Tibial nerve (tissue), 4 donors: ENCODE measurements around the gene AP3D1. TPM values are rescaled to one million over a fixed set of nuclear protein-coding genes. Genes with fewer than 3 reads are reported as not detected.

Experiments used
- DNase-seq, 2 donors: peaks; one replicate each; pipeline ENCODE4 v3.0.0-alpha.2; 2019; ENCODE audit warnings: low spot score in 2 of 2
- H3K27ac ChIP-seq, 4 donors: fragments of 200-600 bp; sonication (generic) in 3 of 4; one replicate each; pipeline ENCODE4 v1.5.1; 2017 to 2019; ENCODE audit warnings: mild to moderate bottlenecking in 1 of 4
- H3K27me3 ChIP-seq, 2 donors: fragments of 200-600 bp; sonication (generic) in 1 of 2; one replicate each; pipeline versions ENCODE4 v1.5.1 to v1.6.0; 2017 to 2019
- H3K36me3 ChIP-seq, 3 donors: fragments of 200-600 bp; sonication (generic); one replicate each; pipeline ENCODE4 v1.5.1; 2018 to 2019
- H3K4me1 ChIP-seq, 4 donors: fragments of 200-600 bp; sonication (generic) in 3 of 4; one replicate each; pipeline ENCODE4 v1.5.1; 2017 to 2019
- H3K4me3 ChIP-seq, 4 donors: fragments of 200-600 bp; sonication (generic) in 3 of 4; one replicate each; pipeline ENCODE4 v1.5.1; 2017 to 2019; ENCODE audit warnings: mild to moderate bottlenecking in 1 of 4, moderate library complexity in 1 of 4
- H3K9me3 ChIP-seq, 4 donors: fragments of 200-600 bp; sonication (generic) in 3 of 4; one replicate each; pipeline ENCODE4 v1.5.1; 2017 to 2019
- CTCF ChIP-seq, 5 experiments: fragments of 200-600 bp in 3 of 5; fragments of 450-650 bp in 2 of 5; sonication (generic) in 3 of 5; IDR thresholded peaks; one replicate each; pipeline ENCODE4 v1.5.1; 2016 to 2019; ENCODE audit warnings: antibody characterized with exemption in 5 of 5, mild to moderate bottlenecking in 3 of 5, moderate library complexity in 2 of 5
- EP300 ChIP-seq, 2 donors: sonication (generic); formaldehyde crosslinking; IDR thresholded peaks; one replicate each; pipeline ENCODE4 v1.6.1; 2017; ENCODE audit warnings: antibody characterized with exemption in 2 of 2, mild to moderate bottlenecking in 1 of 2
- POLR2A ChIP-seq, 2 donors: fragments of 450-650 bp; IDR thresholded peaks; one replicate each; pipeline ENCODE4 v1.6.1; 2017; ENCODE audit warnings: antibody characterized with exemption in 2 of 2, mild to moderate bottlenecking in 2 of 2, moderate library complexity in 2 of 2
- WGBS, 2 donors: methylation state at CpG; one replicate each; pipeline ENCODE4 v1.1.5; 2018; 5-methylcytosine and 5-hydroxymethylcytosine counted together
- total RNA-seq, 4 donors: library from RNA; depleted of rRNA; stranded (reverse); fragments of >200 nt; gene quantifications; one replicate each; pipeline ENCODE4 v1.1.0, GENCODE V29; 2016

The AP3D1 gene
- total RNA-seq, 4 donors from 2014 or later: 75.2 to 127 (median 83.3) TPM

- H3K4me3 ChIP-seq: no peak overlapping the region
- H3K27ac ChIP-seq: peak overlapping the region in 1 of 4 donors; percentile 85
- TF ChIP-seq POLR2A (IDR thresholded peaks at IDR 0.05): no peak
- no peaks in the 10 kb centered on the region for H3K27me3 ChIP-seq
- H3K36me3 ChIP-seq: peaks cover 0 to 24% (median 0%) of the 10 kb centered on the region in 3 donors
- peaks cover 0 to 88% (median 37%) of the 10 kb centered on the region in 4 donors for H3K4me1 ChIP-seq
- H3K9me3 ChIP-seq: no peaks in the 10 kb centered on the region
- no peak for DNase-seq
- WGBS, 2 donors: 90 to 94% methylated on average over 18 to 21 of the region's 22 CpGs
Observed at GRCh38 chr19:2184422-2184975, 33.1 kb upstream of the AP3D1 start.

GRCh38 chr19:2181633-2181997 is 30.2 kb upstream of the AP3D1 start:
- peaks cover 0 to 22% (median 0%) of the 10 kb centered on the region in 3 donors for H3K36me3 ChIP-seq
- TF ChIP-seq EP300 (IDR thresholded peaks at IDR 0.05) (no peak), CTCF (IDR thresholded peaks at IDR 0.05) (no peak), POLR2A (IDR thresholded peaks at IDR 0.05) (no peak)
- no peaks in the 10 kb centered on the region for H3K27me3 ChIP-seq
- H3K27ac ChIP-seq: peak overlapping the region in 2 of 4 donors; percentile 27 to 34
- H3K4me1 ChIP-seq: peaks cover 0 to 59% (median 22%) of the 10 kb centered on the region in 4 donors
- 38 to 44% methylated on average over 8 to 9 of the region's 9 CpGs for WGBS, 2 donors
- H3K9me3 ChIP-seq: no peaks in the 10 kb centered on the region
- no peak overlapping the region for H3K4me3 ChIP-seq
- no peak for DNase-seq

- DNase-seq: no peak
- 76 to 80% methylated on average over 15 to 20 of the region's 22 CpGs for WGBS, 2 donors
- no peaks in the 10 kb centered on the region for H3K27me3 ChIP-seq
- peaks cover 0 to 56% (median 18%) of the 10 kb centered on the region in 4 donors for H3K4me1 ChIP-seq
- TF ChIP-seq CTCF (IDR thresholded peaks at IDR 0.05): no peak
- no peak for TF ChIP-seq POLR2A (IDR thresholded peaks at IDR 0.05)
- TF ChIP-seq EP300 (IDR thresholded peaks at IDR 0.05): no peak
- H3K9me3 ChIP-seq: no peaks in the 10 kb centered on the region
- no peak overlapping the region for H3K4me3 ChIP-seq
- peak overlapping the region in 2 of 4 donors; percentile 27 to 34 for H3K27ac ChIP-seq
- peaks cover 0 to 27% (median 0%) of the 10 kb centered on the region in 3 donors for H3K36me3 ChIP-seq
Observed at GRCh38 chr19:2180881-2181632, 29.7 kb upstream of the AP3D1 start.

- Histone ChIP-seq H3K27ac (no peak overlapping the region), H3K4me1 (peaks cover 0 to 53% (median 13%) of the 10 kb centered on the region in 4 donors), H3K27me3 (no peaks in the 10 kb centered on the region), H3K36me3 (peaks cover 0 to 32% (median 0%) of the 10 kb centered on the region in 3 donors), H3K4me3 (no peak overlapping the region), H3K9me3 (no peaks in the 10 kb centered on the region)
- DNase-seq: no peak
- no peak for TF ChIP-seq CTCF (IDR thresholded peaks at IDR 0.05)
- WGBS, 2 donors: 91 to 93% methylated on average over 19 of the region's 19 CpGs
Observed at GRCh38 chr19:2180114-2180513, 28.7 kb upstream of the AP3D1 start.

GRCh38 chr19:2179095-2179494 is 27.7 kb upstream of the AP3D1 start:
- Histone ChIP-seq H3K27ac (no peak overlapping the region), H3K4me3 (no peak overlapping the region), H3K36me3 (peaks cover 0 to 29% (median 0%) of the 10 kb centered on the region in 3 donors), H3K9me3 (no peaks in the 10 kb centered on the region), H3K4me1 (peaks cover 0 to 44% (median 6%) of the 10 kb centered on the region in 4 donors), H3K27me3 (no peaks in the 10 kb centered on the region)
- WGBS, 2 donors: 90 to 93% methylated on average over 17 of the region's 17 CpGs
- DNase-seq: no peak
- TF ChIP-seq POLR2A (IDR thresholded peaks at IDR 0.05) (no peak), EP300 (IDR thresholded peaks at IDR 0.05) (no peak), CTCF (IDR thresholded peaks at IDR 0.05) (no peak)
